SK-N-SH treated with all-trans-retinoic acid at 6 μM for 48 hours (cell line): Measurements from ENCODE around the gene PCDH9.

Source experiments
- CSDC2 ChIP-seq: fragments of 250-450 bp; sonication (Bioruptor Pico); IDR thresholded peaks from 2 replicates; pipeline ENCODE4 v1.5.0; 2020; ENCODE audit warnings: mild to moderate bottlenecking, moderate library complexity
- ESRRG ChIP-seq: fragments of 250-450 bp; sonication (Bioruptor Pico); IDR thresholded peaks from 2 replicates; pipeline ENCODE4 v1.6.1; 2021; ENCODE audit warnings: mild to moderate bottlenecking
- RARB ChIP-seq: fragments of 250-450 bp; sonication (Bioruptor Pico); IDR thresholded peaks from 2 replicates; pipeline ENCODE4 v1.8.0; 2021; ENCODE audit warnings: mild to moderate bottlenecking, moderate library complexity
- TCF4 ChIP-seq: fragments of 250-450 bp; sonication (Bioruptor Pico); IDR thresholded peaks from 2 replicates; pipeline ENCODE4 v1.8.0; 2021; ENCODE audit warnings: mild to moderate bottlenecking, moderate library complexity, borderline replicate concordance
- ZC3H10 ChIP-seq: fragments of 250-450 bp; sonication (Bioruptor Pico); IDR thresholded peaks from 2 replicates; pipeline ENCODE4 v1.5.1; 2021; ENCODE audit warnings: mild to moderate bottlenecking, moderate library complexity
- ZFP3 ChIP-seq: fragments of 250-450 bp; sonication (Bioruptor Pico); IDR thresholded peaks from 2 replicates; pipeline ENCODE4 v1.5.0; 2020; ENCODE audit warnings: mild to moderate bottlenecking, moderate library complexity
- ZFP30 ChIP-seq: fragments of 450-650 bp; formaldehyde crosslinking; IDR thresholded peaks from 2 replicates; pipeline ENCODE4 v1.5.0; 2022; ENCODE audit warnings: mild to moderate bottlenecking, moderate library complexity
- ZNF70 ChIP-seq: fragments of 450-650 bp; formaldehyde crosslinking; IDR thresholded peaks from 2 replicates; pipeline ENCODE4 v1.5.0; 2020; ENCODE audit warnings: mild to moderate bottlenecking, moderate library complexity
- TF ChIP-seq, protein P1 (sequence below): fragments of 250-450 bp; sonication (Bioruptor Pico); IDR thresholded peaks from 2 replicates; pipeline ENCODE4 v1.8.0; 2021; ENCODE audit warnings: low read depth, mild to moderate bottlenecking, moderate library complexity, borderline replicate concordance
- TF ChIP-seq, protein P2 (sequence below): fragments of 250-450 bp; sonication (Bioruptor Pico); IDR thresholded peaks from 2 replicates; pipeline ENCODE4 v1.8.0; 2020; ENCODE audit warnings: mild to moderate bottlenecking, moderate library complexity, borderline replicate concordance
- TF ChIP-seq, protein P3 (sequence below): fragments of 250-450 bp; sonication (Bioruptor Pico); IDR thresholded peaks from 2 replicates; pipeline ENCODE4 v1.5.0; 2020; ENCODE audit warnings: mild to moderate bottlenecking, moderate library complexity

DNA sequence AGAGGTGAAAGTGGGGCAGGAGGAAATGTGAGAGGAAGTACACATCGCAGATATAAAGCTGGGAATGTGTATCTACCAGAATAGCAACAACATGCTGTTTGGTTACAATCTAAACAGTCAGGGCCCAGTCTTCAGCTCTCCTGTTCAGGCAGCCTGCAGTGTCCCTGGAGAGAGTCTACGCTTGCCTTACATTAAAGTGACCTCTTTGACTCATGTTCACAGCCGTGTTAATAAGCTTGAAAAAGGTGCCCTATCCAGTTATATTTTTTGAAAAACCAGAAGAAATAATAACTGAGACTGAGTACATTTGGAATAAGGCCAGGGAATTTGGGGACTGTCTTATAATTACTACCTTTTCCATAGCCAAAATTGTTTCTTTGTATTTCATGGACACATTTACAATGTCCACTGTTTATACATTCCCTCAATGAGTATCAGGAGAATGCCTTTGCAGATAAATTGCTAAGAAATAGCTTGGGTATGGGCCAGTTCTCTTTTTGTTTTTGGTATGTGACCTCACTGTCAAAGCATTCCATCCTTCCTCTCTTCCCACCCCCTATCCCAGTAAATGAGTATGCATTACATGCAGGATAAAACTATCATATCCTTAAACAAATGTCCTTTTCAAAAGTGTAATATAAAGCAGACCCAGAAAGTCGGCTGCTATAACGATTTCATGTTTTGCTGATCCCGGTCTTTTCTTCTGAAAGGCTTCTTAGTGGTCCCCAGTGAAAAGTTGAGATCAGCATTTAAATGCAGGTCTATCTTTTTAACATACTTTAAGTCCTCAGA lies 82.6 kb downstream of the PCDH9 start:
- TF ChIP-seq TCF4 (CRISPR knock-in tag) = no peak
- no peak for TF ChIP-seq RARB (CRISPR knock-in tag)
- no peak for TF ChIP-seq ZFP30 (CRISPR knock-in tag)
- no peak for TF ChIP-seq ESRRG (CRISPR knock-in tag)
- TF ChIP-seq, protein P1, sequence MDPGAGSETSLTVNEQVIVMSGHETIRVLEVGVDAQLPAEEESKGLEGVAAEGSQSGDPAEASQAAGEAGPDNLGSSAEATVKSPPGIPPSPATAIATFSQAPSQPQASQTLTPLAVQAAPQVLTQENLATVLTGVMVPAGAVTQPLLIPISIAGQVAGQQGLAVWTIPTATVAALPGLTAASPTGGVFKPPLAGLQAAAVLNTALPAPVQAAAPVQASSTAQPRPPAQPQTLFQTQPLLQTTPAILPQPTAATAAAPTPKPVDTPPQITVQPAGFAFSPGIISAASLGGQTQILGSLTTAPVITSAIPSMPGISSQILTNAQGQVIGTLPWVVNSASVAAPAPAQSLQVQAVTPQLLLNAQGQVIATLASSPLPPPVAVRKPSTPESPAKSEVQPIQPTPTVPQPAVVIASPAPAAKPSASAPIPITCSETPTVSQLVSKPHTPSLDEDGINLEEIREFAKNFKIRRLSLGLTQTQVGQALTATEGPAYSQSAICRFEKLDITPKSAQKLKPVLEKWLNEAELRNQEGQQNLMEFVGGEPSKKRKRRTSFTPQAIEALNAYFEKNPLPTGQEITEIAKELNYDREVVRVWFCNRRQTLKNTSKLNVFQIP = no peak; the same call in 1 of the 2 replicates
- TF ChIP-seq, protein P2, sequence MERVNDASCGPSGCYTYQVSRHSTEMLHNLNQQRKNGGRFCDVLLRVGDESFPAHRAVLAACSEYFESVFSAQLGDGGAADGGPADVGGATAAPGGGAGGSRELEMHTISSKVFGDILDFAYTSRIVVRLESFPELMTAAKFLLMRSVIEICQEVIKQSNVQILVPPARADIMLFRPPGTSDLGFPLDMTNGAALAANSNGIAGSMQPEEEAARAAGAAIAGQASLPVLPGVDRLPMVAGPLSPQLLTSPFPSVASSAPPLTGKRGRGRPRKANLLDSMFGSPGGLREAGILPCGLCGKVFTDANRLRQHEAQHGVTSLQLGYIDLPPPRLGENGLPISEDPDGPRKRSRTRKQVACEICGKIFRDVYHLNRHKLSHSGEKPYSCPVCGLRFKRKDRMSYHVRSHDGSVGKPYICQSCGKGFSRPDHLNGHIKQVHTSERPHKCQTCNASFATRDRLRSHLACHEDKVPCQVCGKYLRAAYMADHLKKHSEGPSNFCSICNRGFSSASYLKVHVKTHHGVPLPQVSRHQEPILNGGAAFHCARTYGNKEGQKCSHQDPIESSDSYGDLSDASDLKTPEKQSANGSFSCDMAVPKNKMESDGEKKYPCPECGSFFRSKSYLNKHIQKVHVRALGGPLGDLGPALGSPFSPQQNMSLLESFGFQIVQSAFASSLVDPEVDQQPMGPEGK (CRISPR knock-in tag) = no peak
- no peak for TF ChIP-seq CSDC2
- TF ChIP-seq ZNF70 (CRISPR knock-in tag) = no peak
- no peak for TF ChIP-seq ZC3H10 (CRISPR knock-in tag)
- TF ChIP-seq, protein P3, sequence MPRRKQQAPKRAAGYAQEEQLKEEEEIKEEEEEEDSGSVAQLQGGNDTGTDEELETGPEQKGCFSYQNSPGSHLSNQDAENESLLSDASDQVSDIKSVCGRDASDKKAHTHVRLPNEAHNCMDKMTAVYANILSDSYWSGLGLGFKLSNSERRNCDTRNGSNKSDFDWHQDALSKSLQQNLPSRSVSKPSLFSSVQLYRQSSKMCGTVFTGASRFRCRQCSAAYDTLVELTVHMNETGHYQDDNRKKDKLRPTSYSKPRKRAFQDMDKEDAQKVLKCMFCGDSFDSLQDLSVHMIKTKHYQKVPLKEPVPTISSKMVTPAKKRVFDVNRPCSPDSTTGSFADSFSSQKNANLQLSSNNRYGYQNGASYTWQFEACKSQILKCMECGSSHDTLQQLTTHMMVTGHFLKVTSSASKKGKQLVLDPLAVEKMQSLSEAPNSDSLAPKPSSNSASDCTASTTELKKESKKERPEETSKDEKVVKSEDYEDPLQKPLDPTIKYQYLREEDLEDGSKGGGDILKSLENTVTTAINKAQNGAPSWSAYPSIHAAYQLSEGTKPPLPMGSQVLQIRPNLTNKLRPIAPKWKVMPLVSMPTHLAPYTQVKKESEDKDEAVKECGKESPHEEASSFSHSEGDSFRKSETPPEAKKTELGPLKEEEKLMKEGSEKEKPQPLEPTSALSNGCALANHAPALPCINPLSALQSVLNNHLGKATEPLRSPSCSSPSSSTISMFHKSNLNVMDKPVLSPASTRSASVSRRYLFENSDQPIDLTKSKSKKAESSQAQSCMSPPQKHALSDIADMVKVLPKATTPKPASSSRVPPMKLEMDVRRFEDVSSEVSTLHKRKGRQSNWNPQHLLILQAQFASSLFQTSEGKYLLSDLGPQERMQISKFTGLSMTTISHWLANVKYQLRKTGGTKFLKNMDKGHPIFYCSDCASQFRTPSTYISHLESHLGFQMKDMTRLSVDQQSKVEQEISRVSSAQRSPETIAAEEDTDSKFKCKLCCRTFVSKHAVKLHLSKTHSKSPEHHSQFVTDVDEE (CRISPR knock-in tag) = no peak
- no peak for TF ChIP-seq ZFP3
